Inferior parietal cortex (tissue), 1 donor: ENCODE results near the gene TOR1B.

Source experiments
- DNase-seq: peaks from one replicate; pipeline ENCODE4 v3.0.0-alpha.2; 2016; ENCODE audit errors: extremely low spot score

TOR1B gene

DNA sequence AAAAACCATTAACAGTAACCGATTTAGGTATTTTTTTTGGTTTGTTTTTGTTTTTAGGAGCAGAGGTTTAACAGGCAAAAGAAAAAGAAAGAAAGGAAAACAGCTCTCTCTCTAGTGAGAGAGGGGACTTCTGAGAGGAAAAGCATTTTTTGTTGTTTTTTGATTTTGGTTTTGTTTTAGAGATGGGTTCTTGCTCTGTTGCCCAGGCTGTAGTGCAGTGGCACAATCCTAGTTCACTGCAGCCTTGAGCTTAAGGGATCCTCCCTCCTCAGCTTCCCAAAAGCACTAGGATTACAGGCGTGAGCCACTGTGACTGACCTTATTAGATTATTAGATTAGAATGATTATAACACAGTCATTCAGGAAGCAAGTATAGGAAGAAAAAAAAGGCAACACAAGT is 42.4 kb downstream of the TOR1B start:
- DNase-seq = no peak

DNA sequence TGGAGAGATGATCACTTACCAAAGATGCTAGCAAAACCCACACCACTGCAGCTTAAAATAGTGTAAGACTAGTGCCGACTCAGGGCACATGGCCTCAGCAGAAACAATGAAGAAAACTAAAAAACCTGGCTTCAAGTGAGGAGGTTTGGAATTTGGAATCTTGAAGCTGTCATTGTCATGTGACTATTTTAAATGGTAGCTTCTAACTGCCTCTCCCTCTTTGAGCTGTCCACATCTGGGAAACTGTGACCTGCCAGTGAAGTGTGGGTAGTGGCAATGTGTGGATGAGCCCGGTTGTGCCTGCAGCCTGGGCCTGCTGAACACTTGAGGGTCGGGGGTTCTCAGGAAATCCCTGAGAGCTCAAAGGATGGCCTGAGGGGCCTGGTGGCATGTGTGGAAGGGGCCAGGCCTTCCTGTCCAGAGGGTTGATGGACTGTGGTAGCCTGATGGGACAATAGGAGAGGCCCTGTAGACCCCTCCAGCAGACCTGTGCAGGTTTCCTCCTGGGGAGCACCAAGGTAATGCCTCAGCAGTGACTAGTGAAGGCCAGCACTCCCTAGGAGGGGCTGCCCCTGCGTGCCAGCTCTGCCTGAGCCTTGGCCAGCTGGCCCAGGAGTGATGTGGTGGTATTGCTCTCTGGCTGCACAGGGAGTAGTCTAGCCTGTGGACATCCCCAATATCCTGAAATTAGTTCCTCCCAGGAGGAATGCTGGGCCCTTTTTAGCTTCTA is 45.9 kb downstream of the TOR1B start:
- no peak for DNase-seq

DNA sequence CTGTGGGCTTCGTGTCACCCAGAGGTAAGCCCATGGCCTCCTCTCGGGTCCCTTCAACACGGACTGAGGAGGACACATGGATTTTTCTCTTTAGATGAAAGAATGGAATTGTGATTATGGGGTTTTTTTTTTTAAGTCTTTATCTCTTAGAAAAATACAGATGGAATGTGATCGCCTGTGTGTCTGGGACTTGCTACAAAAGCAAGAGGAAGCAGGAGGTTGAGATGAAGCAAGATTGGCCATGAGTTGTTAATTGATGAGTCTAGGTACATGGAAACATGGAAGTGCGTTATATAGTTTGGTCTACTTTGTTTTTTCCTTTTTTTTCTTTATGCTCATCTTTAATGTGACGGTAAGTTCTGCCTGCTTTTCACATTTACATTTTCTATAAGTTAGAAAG is 46.9 kb downstream of the TOR1B start:
- no peak for DNase-seq

DNA sequence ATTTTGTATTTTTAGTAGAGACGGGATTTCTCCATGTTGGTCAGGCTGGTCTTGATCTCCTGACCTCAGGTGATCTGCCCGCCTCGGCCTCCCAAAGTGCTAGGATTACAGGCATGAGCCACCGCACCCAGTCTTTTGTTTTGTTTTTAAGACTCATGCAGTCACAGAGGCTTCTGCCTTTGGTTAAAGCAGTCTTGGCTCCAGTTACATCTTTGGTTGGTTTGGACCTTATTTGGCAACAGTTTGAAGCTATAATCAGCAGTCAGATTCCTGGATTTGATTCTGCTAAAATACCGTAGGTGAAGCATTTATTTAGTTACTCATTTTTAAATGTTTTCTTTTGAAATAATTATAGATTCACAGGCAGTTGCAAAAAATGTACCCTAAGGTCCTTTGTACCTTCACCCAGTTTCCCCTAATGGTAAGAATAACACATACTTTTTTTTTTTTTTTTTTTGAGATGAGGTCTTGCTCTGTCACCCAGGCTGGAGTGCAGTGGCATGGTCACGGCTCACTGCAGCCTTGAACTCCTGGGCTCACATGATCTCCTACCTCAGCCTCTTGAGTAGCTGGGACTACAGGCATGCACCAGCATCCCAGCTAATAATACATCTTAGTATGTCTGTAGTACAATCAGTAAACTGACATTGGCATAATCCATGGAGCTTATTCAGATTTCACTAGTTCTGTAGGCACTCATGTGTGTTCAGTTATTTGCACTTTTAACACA is 48.0 kb downstream of the TOR1B start:
- no peak for DNase-seq

DNA sequence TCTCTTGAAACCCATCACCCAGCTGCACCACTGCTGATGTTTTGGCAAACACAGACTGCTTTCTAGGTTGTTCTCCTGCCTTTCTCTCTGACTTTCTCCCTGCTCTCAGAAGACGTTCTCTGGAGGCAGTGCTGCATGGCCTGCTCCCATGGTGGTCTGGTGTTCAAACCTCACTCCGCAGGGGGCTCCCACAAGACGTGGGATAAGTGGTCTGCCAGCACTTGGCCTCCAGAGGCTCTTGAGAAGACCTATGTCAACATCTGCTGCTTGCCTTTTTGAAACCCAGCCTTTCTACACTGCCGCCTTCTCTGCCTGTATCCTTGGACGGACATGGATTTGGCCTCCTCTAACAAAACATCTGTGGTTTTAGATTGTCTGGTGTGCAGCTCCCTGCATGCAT is 48.8 kb downstream of the TOR1B start:
- DNase-seq = no peak

DNA sequence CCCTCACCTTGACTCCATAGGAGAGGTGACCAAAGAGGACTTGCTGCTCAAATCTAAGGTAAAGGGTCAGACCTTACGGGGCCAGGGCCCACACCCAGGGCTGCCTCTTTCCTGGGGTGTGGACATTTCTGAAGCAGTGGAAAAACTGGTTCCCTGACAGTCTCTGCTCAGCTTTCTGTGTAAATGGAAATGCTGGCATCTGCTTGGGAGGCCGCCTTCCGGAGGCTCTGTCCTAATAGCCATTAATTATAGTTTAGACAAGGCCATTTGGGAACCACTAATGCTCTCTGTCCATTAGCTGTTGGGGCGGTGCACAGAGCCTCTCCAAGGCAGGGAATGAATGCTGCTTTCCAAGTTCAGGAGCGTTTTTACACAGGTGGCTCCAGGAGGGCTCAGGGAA is 49.6 kb downstream of the TOR1B start:
- no peak for DNase-seq

DNA sequence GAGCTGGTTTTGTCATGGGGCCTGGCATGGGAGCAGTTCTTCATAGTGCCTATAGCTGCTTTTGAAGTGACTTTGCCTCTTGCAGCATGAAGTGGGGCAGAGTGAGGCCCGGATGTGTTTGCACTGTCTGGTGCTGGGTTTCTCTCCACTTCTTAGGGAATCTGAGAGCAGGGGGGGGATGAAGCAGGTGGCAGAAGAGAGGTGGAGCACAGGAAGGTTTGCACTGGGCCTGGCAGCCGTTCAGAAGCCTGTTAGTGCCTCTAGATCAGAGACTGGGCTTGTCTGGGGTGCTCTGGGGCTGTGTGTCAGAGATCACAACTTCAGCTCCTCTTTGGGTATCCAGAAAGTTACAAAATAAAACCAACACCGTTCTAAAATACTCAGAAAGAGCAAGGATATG is 50.6 kb downstream of the TOR1B start:
- DNase-seq = no peak

DNA sequence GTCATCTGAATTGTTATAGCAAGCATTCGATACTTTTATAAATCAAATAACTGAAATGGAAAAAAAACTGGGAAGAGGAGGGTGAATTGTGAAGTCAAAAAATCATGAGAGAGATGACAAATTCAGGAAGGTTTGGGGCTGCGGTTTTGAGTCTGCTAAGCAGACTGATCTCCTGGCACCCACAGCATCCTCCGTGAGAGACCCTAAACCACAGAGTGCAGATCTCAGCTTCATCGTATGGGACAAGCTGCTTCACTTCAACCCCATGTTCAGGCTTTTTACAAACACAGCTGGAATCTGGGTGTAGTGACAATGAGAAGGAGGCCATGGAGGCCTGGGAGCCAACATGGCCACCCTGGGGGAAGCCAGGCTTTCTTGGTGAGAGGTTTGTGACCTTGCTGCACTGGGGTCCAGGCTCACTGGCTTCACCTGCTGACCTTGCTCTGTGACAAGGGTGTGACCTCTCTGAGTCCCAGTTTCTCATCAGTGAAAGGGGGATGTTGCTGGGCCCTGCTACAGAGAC is 51.7 kb downstream of the TOR1B start:
- DNase-seq = no peak

DNA sequence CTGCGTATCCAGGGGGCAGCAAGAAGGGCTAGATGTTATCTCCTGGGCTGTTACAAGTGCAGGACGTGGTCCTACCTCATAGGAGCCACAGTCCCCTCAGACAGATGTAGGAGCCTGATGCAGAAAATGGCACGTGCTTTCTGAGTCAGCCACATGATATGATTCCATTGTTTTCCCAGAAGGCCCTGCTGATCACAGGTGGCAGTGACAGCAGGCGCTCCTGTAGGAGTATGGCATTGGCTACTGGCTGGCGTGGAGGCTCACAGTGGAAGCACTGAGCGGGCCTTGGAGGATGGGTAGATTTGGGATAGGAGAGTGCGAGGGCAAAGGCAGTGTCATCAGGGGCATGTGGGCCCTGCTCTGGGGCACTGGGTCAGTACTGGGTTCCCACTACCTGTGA is 54.2 kb downstream of the TOR1B start:
- DNase-seq = no peak

DNA sequence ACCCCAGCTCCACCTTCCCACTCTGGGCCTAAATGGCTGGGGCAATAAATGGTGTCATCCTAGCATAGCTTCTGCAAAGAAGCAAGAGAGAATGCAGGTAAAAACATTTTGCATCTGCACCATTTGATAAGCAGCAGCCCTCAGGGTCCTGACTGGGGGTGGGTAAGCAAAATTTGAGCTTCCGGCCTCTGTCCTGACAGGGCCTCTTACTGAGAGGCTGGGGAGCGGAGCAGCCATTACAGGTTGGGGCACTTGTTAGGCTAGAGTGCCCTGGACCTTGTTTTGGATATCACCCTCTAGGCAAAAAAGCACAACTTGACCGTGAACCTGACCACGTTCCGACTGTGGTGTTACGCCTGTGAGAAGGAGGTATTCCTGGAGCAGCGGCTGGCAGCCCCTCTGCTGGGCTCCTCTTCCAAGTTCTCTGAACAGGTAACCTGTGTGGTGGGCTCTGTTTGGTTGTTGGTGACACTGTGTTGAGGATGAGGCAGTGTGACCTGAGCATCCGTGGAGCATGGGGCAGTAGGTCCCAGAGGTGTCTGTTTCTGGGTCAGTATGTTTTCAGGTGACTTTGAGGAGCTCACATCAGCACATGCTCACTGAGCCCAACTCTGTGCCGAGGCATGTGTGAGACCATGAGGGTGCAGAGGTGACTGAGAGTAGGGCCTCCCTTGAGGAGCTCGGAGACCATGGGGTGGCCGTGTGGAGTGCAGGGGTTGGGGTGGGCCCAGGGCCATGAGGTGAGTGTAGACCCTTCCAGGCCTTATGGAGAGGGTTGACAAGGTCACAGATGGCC is 55.4 kb downstream of the TOR1B start:
- DNase-seq = no peak
